HCT116 (cell line): ENCODE measurements around the gene KCND2. TPM values are rescaled to one million over a fixed set of nuclear protein-coding genes. Genes with fewer than 3 reads are reported as not detected.

Source experiments
- ATAC-seq: fragments of 200-7000 bp; cut with Tn5 transposase; 2 replicates; pipeline ENCODE4 v1.9.1; 2020; ENCODE audit warnings: mild to moderate bottlenecking, moderate library complexity
- BruUV-seq: library from RNA; stranded (reverse); fragments of 400-500 nt; replicated peaks from 2 replicates; lab custom pipeline; 2021; lab: Mats Ljungman, UMichigan
- CTCF ChIA-PET: fragments of 300-600 bp; sonication (Branson Sonifier 250); formaldehyde crosslinking; loops from one replicate; lab custom pipeline; 2021; ENCODE audit warnings: antibody characterized with exemption; lab: Charles Lee
- POLR2A ChIA-PET: fragments of 300-600, 350-600 bp; sonication (Branson Sonifier 250); formaldehyde crosslinking; loops from one replicate; lab custom pipeline; 2021; ENCODE audit warnings: antibody characterized with exemption; lab: Charles Lee
- RAD21 ChIA-PET, 2 experiments: fragments of 300-600 bp; sonication (Branson Sonifier 250); formaldehyde crosslinking; loops; one replicate each; lab custom pipeline; 2023; ENCODE audit warnings: low total read pairs in 2 of 2; ENCODE audit not compliant: uncharacterized antibody in 2 of 2, unreplicated experiment in 2 of 2, low non-redundant PET in 1 of 2; lab: Charles Lee
- DNase-seq: peaks from one replicate; pipeline ENCODE4 v3.0.0-alpha.2; 2010; ENCODE audit warnings: low read depth, low spot score
- H2AFZ ChIP-seq: fragments of 200-600 bp; shearing (Covaris generic), sonication (generic); 2 replicates; pipeline ENCODE4 v1.6.1; 2017; ENCODE audit warnings: low read depth, mixed run types, mixed read lengths, antibody characterized with exemption, low read length; ENCODE audit not compliant: poor library complexity, severe bottlenecking
- H3K27ac ChIP-seq: 2 replicates; pipeline ENCODE4 v1.5.1; 2012; ENCODE audit warnings: low read depth, low read length
- H3K27me3 ChIP-seq: fragments of 200-600 bp; sonication (generic); 2 replicates; pipeline ENCODE4 v1.6.1; 2016; ENCODE audit warnings: mixed run types, low read length, mixed read lengths; ENCODE audit not compliant: insufficient read depth
- H3K36me3 ChIP-seq, 2 experiments: fragments of 200-500 bp in 1 of 2; fragments of 200-600 bp in 1 of 2; sonication (Bioruptor generic) in 1 of 2; sonication (generic) in 1 of 2; 2 replicates each; pipeline versions ENCODE4 v1.5.1 to v1.6.1; 2014 to 2016; ENCODE audit warnings: low read length in 2 of 2, inconsistent platforms in 1 of 2, mixed read lengths in 1 of 2, mixed run types in 1 of 2; ENCODE audit not compliant: insufficient read depth in 2 of 2, control insufficient read depth in 1 of 2
- H3K4me1 ChIP-seq, 2 experiments: fragments of 200-600 bp in 1 of 2; sonication (generic) in 1 of 2; 2 replicates each; pipeline versions ENCODE4 v1.5.1 to v1.6.1; 2012 to 2017; ENCODE audit warnings: low read length in 2 of 2, inconsistent platforms in 1 of 2, mild to moderate bottlenecking in 1 of 2, mixed read lengths in 1 of 2, mixed run types in 1 of 2, moderate library complexity in 1 of 2; ENCODE audit not compliant: insufficient read depth in 2 of 2, control insufficient read depth in 1 of 2
- H3K4me2 ChIP-seq: fragments of 200-600 bp; sonication (generic); 2 replicates; pipeline ENCODE4 v1.6.1; 2017; ENCODE audit warnings: mixed run types, low read length, mixed read lengths
- H3K4me3 ChIP-seq, 2 experiments: fragments of 200-600 bp in 1 of 2; sonication (generic) in 1 of 2; replicated peaks in 1 of 2; 2 replicates each; pipeline ENCODE4 v1.5.1; 2011 to 2016; ENCODE audit warnings: low read length in 2 of 2, control low read depth in 1 of 2, low read depth in 1 of 2, mild to moderate bottlenecking in 1 of 2, mixed read lengths in 1 of 2, mixed run types in 1 of 2
- H3K79me2 ChIP-seq: fragments of 200-600 bp; sonication (generic); 2 replicates; pipeline ENCODE4 v1.6.1; 2017; ENCODE audit warnings: mild to moderate bottlenecking, mixed run types, low read length, moderate library complexity, mixed read lengths; ENCODE audit not compliant: insufficient read depth
- H3K9ac ChIP-seq: fragments of 200-600 bp; sonication (generic); 2 replicates; pipeline ENCODE4 v1.6.1; 2016; ENCODE audit warnings: low read length, mixed read lengths
- H3K9me2 ChIP-seq: fragments of 200-600 bp; sonication (generic), shearing (Covaris generic); 2 replicates; pipeline ENCODE4 v1.6.1; 2017; ENCODE audit warnings: mixed run types, mild to moderate bottlenecking, moderate library complexity; ENCODE audit not compliant: insufficient read depth
- H3K9me3 ChIP-seq, 2 experiments: fragments of 200-500 bp in 1 of 2; fragments of 200-600 bp in 1 of 2; sonication (Bioruptor generic) in 1 of 2; sonication (generic) in 1 of 2; 2 replicates each; pipeline ENCODE4 v1.6.1; 2014 to 2017; ENCODE audit warnings: low read length in 2 of 2, mixed read lengths in 2 of 2, inconsistent platforms in 1 of 2, low read depth in 1 of 2, mild to moderate bottlenecking in 1 of 2, mixed run types in 1 of 2, moderate library complexity in 1 of 2; ENCODE audit not compliant: control insufficient read depth in 1 of 2, insufficient read depth in 1 of 2
- H4K20me1 ChIP-seq: fragments of 200-600 bp; sonication (generic), shearing (Covaris generic); 2 replicates; pipeline ENCODE4 v1.6.1; 2017; ENCODE audit warnings: mixed run types, mild to moderate bottlenecking, moderate library complexity; ENCODE audit not compliant: insufficient read depth
- CEBPB ChIP-seq: IDR thresholded peaks from 2 replicates; pipeline ENCODE4 v1.6.1; 2012; ENCODE audit warnings: low read depth
- EGR1 ChIP-seq: IDR thresholded peaks from 2 replicates; pipeline ENCODE4 v1.6.1; 2012; ENCODE audit warnings: low read depth
- ELF1 ChIP-seq: IDR thresholded peaks from 2 replicates; pipeline ENCODE4 v1.6.1; 2012; ENCODE audit warnings: low read depth, borderline replicate concordance
- EZH2 ChIP-seq: fragments of 200-600 bp; sonication (generic); IDR thresholded peaks from 2 replicates; pipeline ENCODE4 v1.6.1; 2017; ENCODE audit warnings: antibody characterized with exemption, mixed run types
- FOSL1 ChIP-seq: IDR thresholded peaks from 2 replicates; pipeline ENCODE4 v1.6.1; 2012; ENCODE audit warnings: low read depth
- POLR2A ChIP-seq: IDR thresholded peaks from 2 replicates; pipeline ENCODE4 v1.7.0; 2011; ENCODE audit warnings: borderline replicate concordance; ENCODE audit not compliant: insufficient read depth, insufficient read length; ENCODE audit errors: extremely low read depth
- RAD21 ChIP-seq: IDR thresholded peaks from 2 replicates; pipeline ENCODE4 v1.6.1; 2012; ENCODE audit warnings: low read depth, mild to moderate bottlenecking
- SIN3A ChIP-seq: IDR thresholded peaks from 2 replicates; pipeline ENCODE4 v1.6.1; 2012; ENCODE audit warnings: low read depth
- SP1 ChIP-seq: IDR thresholded peaks from 2 replicates; pipeline ENCODE4 v1.6.1; 2012; ENCODE audit warnings: low read depth
- SRF ChIP-seq: IDR thresholded peaks from 2 replicates; pipeline ENCODE4 v1.6.1; 2012; ENCODE audit warnings: low read depth
- TCF7L2 ChIP-seq: IDR thresholded peaks from 2 replicates; pipeline ENCODE4 v1.7.0; 2011; ENCODE audit warnings: borderline replicate concordance, inconsistent platforms; ENCODE audit not compliant: insufficient read depth, insufficient read length; ENCODE audit errors: extremely low read depth
- YY1 ChIP-seq: IDR thresholded peaks from 2 replicates; pipeline ENCODE4 v1.6.1; 2011; ENCODE audit warnings: low read length, low read depth, moderate library complexity, mild to moderate bottlenecking; ENCODE audit not compliant: insufficient replicate concordance; ENCODE audit errors: extremely low read depth
- ZBTB33 ChIP-seq: IDR thresholded peaks from 2 replicates; pipeline ENCODE4 v1.6.1; 2011; ENCODE audit warnings: mild to moderate bottlenecking, low read length, moderate library complexity; ENCODE audit not compliant: insufficient replicate concordance; ENCODE audit errors: extremely low read depth
- ZNF274 ChIP-seq: fragments of 200-500 bp; sonication (Bioruptor generic); IDR thresholded peaks from 2 replicates; pipeline ENCODE4 v1.6.1; 2014; ENCODE audit warnings: mild to moderate bottlenecking, low read depth, low read length, inconsistent platforms
- intact Hi-C: fragments of 100-400 bp; cut with micrococcal nuclease; formaldehyde crosslinking; loops from 2 replicates; pipeline ENCODE4 v1.10.0; 2022
- total RNA-seq: library from RNA; stranded (reverse); gene quantifications from one replicate; pipeline ENCODE4 v1.2.1, GENCODE V29; 2021; ENCODE audit not compliant: unreplicated experiment
- TF ChIP-seq, protein P1 (sequence below), 3 experiments: fragments of 200-600 bp in 1 of 3; sonication (generic) in 1 of 3; IDR thresholded peaks in 2 of 3; conservative IDR thresholded peaks in 1 of 3; 2 replicates each; pipeline ENCODE4 v1.5.1; 2012 to 2017; ENCODE audit warnings: low read depth in 2 of 3, low read length in 2 of 3, antibody characterized with exemption in 1 of 3, borderline replicate concordance in 1 of 3, control low read depth in 1 of 3, mild to moderate bottlenecking in 1 of 3, mixed read lengths in 1 of 3, mixed run types in 1 of 3, moderate library complexity in 1 of 3; ENCODE audit not compliant: insufficient read depth in 1 of 3
- TF ChIP-seq, protein P2 (sequence below): IDR thresholded peaks from 2 replicates; pipeline ENCODE4 v1.6.1; 2012; ENCODE audit warnings: low read depth

KCND2 gene
- total RNA-seq, 1 experiment from 2014 or later = 0.05 TPM

GRCh38 chr7:120526902-120527509 lies 254.0 kb downstream of the KCND2 start:
- Histone ChIP-seq H3K4me1 (no peaks in the 10 kb centered on the region), H3K27me3 (no peaks in the 10 kb centered on the region), H3K9me3 (no peaks in the 10 kb centered on the region), H2AFZ (no peak overlapping the region), H3K9ac (no peak overlapping the region), H3K79me2 (no peaks in the 10 kb centered on the region), H3K4me3 (no peak overlapping the region), H3K9me2 (no peaks in the 10 kb centered on the region), H3K36me3 (no peaks in the 10 kb centered on the region), H3K27ac (no peak overlapping the region), H4K20me1 (no peaks in the 10 kb centered on the region), H3K4me2 (no peak overlapping the region)
- BruUV-seq = no TSS peak
- DNase-seq = no peak
- POLR2A ChIA-PET = no interaction called here
- intact Hi-C loops = no loop called here
- no peak for ATAC-seq
- TF ChIP-seq ZBTB33 = no peak
- TF ChIP-seq EZH2 = no peak
- TF ChIP-seq RAD21 = no peak
- no peak for TF ChIP-seq SIN3A
- TF ChIP-seq CEBPB = no peak
- no peak for TF ChIP-seq EGR1
- no peak for TF ChIP-seq FOSL1
- no peak for TF ChIP-seq ZNF274
- TF ChIP-seq, protein P1, sequence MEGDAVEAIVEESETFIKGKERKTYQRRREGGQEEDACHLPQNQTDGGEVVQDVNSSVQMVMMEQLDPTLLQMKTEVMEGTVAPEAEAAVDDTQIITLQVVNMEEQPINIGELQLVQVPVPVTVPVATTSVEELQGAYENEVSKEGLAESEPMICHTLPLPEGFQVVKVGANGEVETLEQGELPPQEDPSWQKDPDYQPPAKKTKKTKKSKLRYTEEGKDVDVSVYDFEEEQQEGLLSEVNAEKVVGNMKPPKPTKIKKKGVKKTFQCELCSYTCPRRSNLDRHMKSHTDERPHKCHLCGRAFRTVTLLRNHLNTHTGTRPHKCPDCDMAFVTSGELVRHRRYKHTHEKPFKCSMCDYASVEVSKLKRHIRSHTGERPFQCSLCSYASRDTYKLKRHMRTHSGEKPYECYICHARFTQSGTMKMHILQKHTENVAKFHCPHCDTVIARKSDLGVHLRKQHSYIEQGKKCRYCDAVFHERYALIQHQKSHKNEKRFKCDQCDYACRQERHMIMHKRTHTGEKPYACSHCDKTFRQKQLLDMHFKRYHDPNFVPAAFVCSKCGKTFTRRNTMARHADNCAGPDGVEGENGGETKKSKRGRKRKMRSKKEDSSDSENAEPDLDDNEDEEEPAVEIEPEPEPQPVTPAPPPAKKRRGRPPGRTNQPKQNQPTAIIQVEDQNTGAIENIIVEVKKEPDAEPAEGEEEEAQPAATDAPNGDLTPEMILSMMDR (IDR thresholded peaks at IDR 0.05 in 2 of 3, conservative IDR thresholded peaks at IDR 0.05 in 1 of 3; ENCODE audit: borderline replicate concordance in 1 of 3, insufficient read depth in 1 of 3, low read depth in 2 of 3, low read length in 2 of 3) = no peak
- TF ChIP-seq, protein P2, sequence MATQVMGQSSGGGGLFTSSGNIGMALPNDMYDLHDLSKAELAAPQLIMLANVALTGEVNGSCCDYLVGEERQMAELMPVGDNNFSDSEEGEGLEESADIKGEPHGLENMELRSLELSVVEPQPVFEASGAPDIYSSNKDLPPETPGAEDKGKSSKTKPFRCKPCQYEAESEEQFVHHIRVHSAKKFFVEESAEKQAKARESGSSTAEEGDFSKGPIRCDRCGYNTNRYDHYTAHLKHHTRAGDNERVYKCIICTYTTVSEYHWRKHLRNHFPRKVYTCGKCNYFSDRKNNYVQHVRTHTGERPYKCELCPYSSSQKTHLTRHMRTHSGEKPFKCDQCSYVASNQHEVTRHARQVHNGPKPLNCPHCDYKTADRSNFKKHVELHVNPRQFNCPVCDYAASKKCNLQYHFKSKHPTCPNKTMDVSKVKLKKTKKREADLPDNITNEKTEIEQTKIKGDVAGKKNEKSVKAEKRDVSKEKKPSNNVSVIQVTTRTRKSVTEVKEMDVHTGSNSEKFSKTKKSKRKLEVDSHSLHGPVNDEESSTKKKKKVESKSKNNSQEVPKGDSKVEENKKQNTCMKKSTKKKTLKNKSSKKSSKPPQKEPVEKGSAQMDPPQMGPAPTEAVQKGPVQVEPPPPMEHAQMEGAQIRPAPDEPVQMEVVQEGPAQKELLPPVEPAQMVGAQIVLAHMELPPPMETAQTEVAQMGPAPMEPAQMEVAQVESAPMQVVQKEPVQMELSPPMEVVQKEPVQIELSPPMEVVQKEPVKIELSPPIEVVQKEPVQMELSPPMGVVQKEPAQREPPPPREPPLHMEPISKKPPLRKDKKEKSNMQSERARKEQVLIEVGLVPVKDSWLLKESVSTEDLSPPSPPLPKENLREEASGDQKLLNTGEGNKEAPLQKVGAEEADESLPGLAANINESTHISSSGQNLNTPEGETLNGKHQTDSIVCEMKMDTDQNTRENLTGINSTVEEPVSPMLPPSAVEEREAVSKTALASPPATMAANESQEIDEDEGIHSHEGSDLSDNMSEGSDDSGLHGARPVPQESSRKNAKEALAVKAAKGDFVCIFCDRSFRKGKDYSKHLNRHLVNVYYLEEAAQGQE = no peak
- no peak for TF ChIP-seq ELF1
- TF ChIP-seq POLR2A = no peak
- no peak for TF ChIP-seq SRF
- TF ChIP-seq TCF7L2 = no peak
- no peak for TF ChIP-seq YY1
- no peak for TF ChIP-seq SP1
- RAD21 ChIA-PET = no interaction called here
- CTCF ChIA-PET = no interaction called here
